ENCODE data around the gene PIP4K2A.
A peak's percentile ranks its signal among the peaks of the same experiment; 100 is the strongest.

PIP4K2A gene

GRCh38 chr10:22655312-22655981 lies 58.9 kb downstream of the PIP4K2A start:
- peak; percentile 26 for TF ChIP-seq CTCF (IDR thresholded peaks at IDR 0.05; ENCODE audit: low read depth, low read length, missing control alignments)
- no peak overlapping the region for H3K4me3 ChIP-seq (replicated peaks; ENCODE audit: low read depth, low read length)
- DNase-seq (ENCODE audit: extremely low read depth, low read depth), result peak; percentile 77

GRCh38 chr10:22652988-22653481 lies 61.3 kb downstream of the PIP4K2A start:
- H3K4me3 ChIP-seq (replicated peaks; ENCODE audit: low read depth, low read length), result no peak overlapping the region
- DNase-seq (ENCODE audit: extremely low read depth, low read depth), result no peak
- no peak for TF ChIP-seq CTCF (IDR thresholded peaks at IDR 0.05; ENCODE audit: low read depth, low read length, missing control alignments)

- TF ChIP-seq CTCF (IDR thresholded peaks at IDR 0.05; ENCODE audit: low read depth, low read length, missing control alignments), result no peak
- DNase-seq (ENCODE audit: extremely low read depth, low read depth), result no peak
- H3K4me3 ChIP-seq (replicated peaks; ENCODE audit: low read depth, low read length), result no peak overlapping the region
Measured at GRCh38 chr10:22651276-22651980, 63.0 kb downstream of the PIP4K2A start.

GRCh38 chr10:22649994-22650393 lies 64.4 kb downstream of the PIP4K2A start:
- TF ChIP-seq CTCF (IDR thresholded peaks at IDR 0.05; ENCODE audit: low read depth, low read length, missing control alignments), result no peak
- DNase-seq (ENCODE audit: extremely low read depth, low read depth), result no peak
- H3K4me3 ChIP-seq (replicated peaks; ENCODE audit: low read depth, low read length), result no peak overlapping the region

- no peak for TF ChIP-seq CTCF (IDR thresholded peaks at IDR 0.05; ENCODE audit: low read depth, low read length, missing control alignments)
- no peak overlapping the region for H3K4me3 ChIP-seq (replicated peaks; ENCODE audit: low read depth, low read length)
- no peak for DNase-seq (ENCODE audit: extremely low read depth, low read depth)
Measured at GRCh38 chr10:22649390-22649841, 65.0 kb downstream of the PIP4K2A start.

GRCh38 chr10:22648547-22648961 lies 65.8 kb downstream of the PIP4K2A start:
- H3K4me3 ChIP-seq (replicated peaks; ENCODE audit: low read depth, low read length), result no peak overlapping the region
- TF ChIP-seq CTCF (IDR thresholded peaks at IDR 0.05; ENCODE audit: low read depth, low read length, missing control alignments), result no peak
- peak; percentile 20 for DNase-seq (ENCODE audit: extremely low read depth, low read depth)

All from HFF-Myc (cell line).